ENCODE measurements around the gene ZNF764.

ZNF764 gene

GRCh38 chr16:30565526-30565925 lies 7.4 kb upstream of the ZNF764 start:
- H3K27ac Mint-ChIP-seq: peak overlapping the region; percentile 68
- peaks cover 2% of the 10 kb centered on the region for H3K36me3 Mint-ChIP-seq (ENCODE audit: low read depth)

DNA sequence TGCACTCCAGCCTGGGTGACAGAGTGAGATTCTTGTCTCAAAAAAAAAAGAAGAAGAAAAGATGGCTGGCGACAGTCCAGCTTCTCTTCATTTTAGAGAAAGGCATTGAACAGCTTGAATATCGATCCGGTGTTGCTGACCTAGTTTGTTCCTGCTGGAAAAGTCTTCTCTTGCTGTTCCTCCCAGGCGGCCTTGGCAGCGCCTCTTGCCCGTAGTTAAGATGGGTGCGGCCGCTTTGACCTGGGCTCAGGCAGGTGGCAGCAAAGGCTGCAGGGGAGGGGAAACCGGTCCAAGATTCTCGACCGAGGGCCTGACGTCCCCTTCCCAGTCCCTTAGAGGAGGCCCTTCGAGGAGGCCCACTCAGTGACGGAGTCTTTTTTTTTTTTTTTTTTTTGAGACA lies 3.8 kb upstream of the ZNF764 start:
- no peaks in the 10 kb centered on the region for H3K9me3 Mint-ChIP-seq
- no peaks in the 10 kb centered on the region for H3K27me3 Mint-ChIP-seq (ENCODE audit: low read depth)
- peak overlapping the region; percentile 79 for H3K4me3 Mint-ChIP-seq
- H3K4me1 Mint-ChIP-seq (ENCODE audit: low read depth): peaks cover 28% of the 10 kb centered on the region
- no peaks in the 10 kb centered on the region for H3K36me3 Mint-ChIP-seq (ENCODE audit: low read depth)
- H3K27ac Mint-ChIP-seq: peak overlapping the region; percentile 93

More at GRCh38 chr16:30565526-30565925, 7.4 kb upstream of the ZNF764 start:
- Mint-ChIP-seq H3K27me3 (ENCODE audit: low read depth) (no peaks in the 10 kb centered on the region), H3K4me1 (ENCODE audit: low read depth) (peaks cover 36% of the 10 kb centered on the region), H3K4me3 (no peak overlapping the region), H3K9me3 (no peaks in the 10 kb centered on the region)

DNA sequence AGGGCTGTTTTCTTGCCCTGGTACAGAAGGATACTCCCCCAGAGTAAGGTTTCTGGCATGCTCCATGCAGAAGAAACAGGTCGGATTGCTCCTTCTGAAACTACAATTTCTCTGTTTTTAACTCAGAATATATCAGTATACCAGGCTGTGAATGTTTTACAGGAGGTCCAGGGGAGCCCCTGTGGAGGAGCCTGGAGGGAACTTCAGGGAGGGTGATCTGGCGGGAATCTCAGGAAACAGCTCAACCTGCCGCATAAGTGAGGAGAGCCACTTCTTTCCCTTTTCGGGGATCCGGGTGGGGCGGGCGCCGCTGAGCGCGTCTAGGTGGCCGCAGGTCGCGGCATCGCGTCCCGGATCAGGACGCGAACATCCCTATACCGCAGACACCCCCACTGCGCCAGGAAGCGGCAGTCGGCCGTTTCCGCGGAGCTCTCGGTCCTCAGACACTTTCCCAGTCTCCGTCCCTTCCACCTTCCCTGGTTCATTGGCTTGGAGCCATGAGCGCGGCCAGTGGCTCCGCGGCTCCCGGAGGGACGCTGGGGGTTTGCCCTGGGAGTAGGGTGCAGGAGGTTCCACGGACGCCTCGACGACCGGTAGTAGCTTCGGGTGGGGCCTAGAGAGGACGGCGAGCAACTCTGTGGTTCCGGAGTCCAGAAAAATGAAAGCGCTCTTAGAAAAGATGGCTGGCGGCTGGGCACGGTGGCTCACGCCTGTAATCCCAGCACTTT lies 3.1 kb upstream of the ZNF764 start:
- peaks cover 25% of the 10 kb centered on the region for H3K4me1 Mint-ChIP-seq (ENCODE audit: low read depth)
- H3K36me3 Mint-ChIP-seq (ENCODE audit: low read depth): peaks cover 2% of the 10 kb centered on the region
- H3K4me3 Mint-ChIP-seq: peak overlapping the region; percentile 79
- no peaks in the 10 kb centered on the region for H3K9me3 Mint-ChIP-seq
- H3K27me3 Mint-ChIP-seq (ENCODE audit: low read depth): no peaks in the 10 kb centered on the region
- peak overlapping the region; percentile 93 for H3K27ac Mint-ChIP-seq

DNA sequence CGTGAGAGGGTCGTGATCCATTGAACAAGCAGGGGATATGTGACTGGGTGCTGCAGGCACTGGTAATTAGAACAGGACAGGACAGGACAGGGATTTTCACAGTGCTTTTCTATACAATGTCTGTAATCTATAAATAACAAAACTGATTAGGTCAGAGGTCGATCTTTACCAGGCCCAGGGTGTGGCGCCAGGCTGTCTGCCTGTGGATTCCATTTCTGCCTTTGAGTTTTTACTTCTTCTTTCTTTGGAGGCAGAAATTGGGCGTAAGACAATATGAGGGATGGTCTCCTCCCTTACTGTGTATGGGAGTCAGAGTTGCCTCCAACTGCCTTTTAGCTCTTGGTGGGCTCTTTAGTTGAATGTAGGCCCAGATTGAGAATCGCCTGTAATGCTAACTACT lies 1.5 kb upstream of the ZNF764 start:
- no peaks in the 10 kb centered on the region for H3K27me3 Mint-ChIP-seq (ENCODE audit: low read depth)
- H3K4me1 Mint-ChIP-seq (ENCODE audit: low read depth): peaks cover 25% of the 10 kb centered on the region
- peak overlapping the region; percentile 54 for H3K4me3 Mint-ChIP-seq
- no peaks in the 10 kb centered on the region for H3K9me3 Mint-ChIP-seq
- no peak overlapping the region for H3K27ac Mint-ChIP-seq
- peaks cover 8% of the 10 kb centered on the region for H3K36me3 Mint-ChIP-seq (ENCODE audit: low read depth)

DNA sequence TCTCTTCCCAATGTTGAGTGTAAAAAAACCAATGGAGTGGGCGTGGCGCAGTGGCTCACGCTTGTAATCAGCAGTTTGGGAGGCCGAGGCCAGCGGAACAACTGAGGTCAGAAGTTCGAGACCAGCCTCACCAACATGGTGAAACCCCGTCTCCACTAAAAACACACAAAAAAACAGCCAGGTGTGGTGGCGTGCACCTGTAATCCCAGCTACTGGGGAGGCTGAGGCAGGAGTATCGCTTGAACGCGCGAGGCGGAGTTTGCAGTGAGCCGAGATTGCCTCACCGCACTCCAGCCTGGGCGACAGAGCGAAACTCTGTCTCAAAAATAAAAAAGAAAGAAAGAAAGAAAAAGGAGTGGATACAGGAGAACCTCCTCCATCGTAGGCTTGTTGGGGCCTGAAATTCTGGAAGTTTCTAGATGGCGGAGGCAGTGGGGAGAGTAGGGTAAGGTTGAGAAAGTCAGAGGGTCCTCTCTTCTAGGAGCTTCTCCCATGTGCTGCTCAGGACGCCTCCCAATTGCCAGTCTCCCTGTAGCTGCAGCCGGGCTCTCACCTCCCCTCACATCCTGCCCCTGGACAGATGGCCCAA lies 709 bp upstream of the ZNF764 start:
- Mint-ChIP-seq H3K9me3 (no peaks in the 10 kb centered on the region), H3K4me3 (peak overlapping the region; percentile 79), H3K36me3 (ENCODE audit: low read depth) (peaks cover 13% of the 10 kb centered on the region), H3K27ac (peak overlapping the region; percentile 83), H3K4me1 (ENCODE audit: low read depth) (peaks cover 30% of the 10 kb centered on the region), H3K27me3 (ENCODE audit: low read depth) (no peaks in the 10 kb centered on the region)

- Mint-ChIP-seq H3K27me3 (ENCODE audit: low read depth) (no peaks in the 10 kb centered on the region), H3K9me3 (no peaks in the 10 kb centered on the region), H3K4me1 (ENCODE audit: low read depth) (peaks cover 43% of the 10 kb centered on the region), H3K27ac (peak overlapping the region; percentile 83), H3K36me3 (ENCODE audit: low read depth) (peaks cover 21% of the 10 kb centered on the region), H3K4me3 (peak overlapping the region; percentile 79)
Measured at GRCh38 chr16:30557707-30557956, 542 bp downstream of the ZNF764 start.

- Mint-ChIP-seq H3K27ac (peak overlapping the region; percentile 57), H3K4me1 (ENCODE audit: low read depth) (peaks cover 48% of the 10 kb centered on the region), H3K9me3 (no peaks in the 10 kb centered on the region), H3K4me3 (peak overlapping the region; percentile 78), H3K27me3 (ENCODE audit: low read depth) (no peaks in the 10 kb centered on the region), H3K36me3 (ENCODE audit: low read depth) (peaks cover 26% of the 10 kb centered on the region)
Measured at GRCh38 chr16:30556125-30556473, 2.1 kb downstream of the ZNF764 start.

DNA sequence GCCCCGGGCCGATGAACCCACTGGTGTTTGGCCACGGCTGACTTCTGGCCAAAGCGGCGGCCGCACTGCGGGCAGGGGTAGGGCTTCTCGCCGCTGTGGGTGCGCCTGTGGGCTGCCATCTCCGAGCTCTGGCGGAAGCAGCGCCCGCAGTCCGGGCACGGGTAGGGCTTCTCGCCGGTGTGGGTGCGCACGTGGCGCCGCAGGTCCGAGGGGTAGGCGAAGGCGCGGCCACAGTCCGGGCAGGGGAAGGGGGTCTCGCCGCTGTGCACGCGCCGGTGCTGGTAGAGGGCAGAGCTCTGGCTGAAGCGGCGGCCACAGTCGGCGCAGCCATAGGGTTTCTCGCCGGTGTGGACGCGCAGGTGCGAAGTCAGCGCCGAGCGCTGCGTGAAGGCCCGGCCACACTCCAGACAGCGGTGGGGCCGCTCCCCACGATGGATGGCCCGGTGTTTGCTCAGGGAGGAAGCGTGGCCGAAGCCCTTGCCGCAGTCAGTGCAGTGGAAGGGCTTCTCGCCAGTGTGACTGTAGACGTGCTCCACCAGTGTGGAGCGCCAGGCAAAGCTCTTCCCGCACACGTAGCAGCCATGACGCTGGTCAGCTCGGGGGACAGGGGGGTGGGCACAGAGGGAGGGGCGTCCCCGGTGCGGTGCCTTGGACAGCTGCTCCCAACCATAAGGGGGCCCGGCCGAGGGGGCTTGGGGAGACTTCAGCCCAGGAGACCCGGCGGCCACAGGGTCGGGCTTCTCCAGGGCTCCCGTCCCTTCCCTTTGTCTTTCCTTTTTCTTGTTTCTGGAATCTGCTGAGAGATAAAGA lies 2.7 kb downstream of the ZNF764 start:
- Mint-ChIP-seq H3K4me3 (peak overlapping the region; percentile 78), H3K4me1 (ENCODE audit: low read depth) (peaks cover 47% of the 10 kb centered on the region), H3K27me3 (ENCODE audit: low read depth) (no peaks in the 10 kb centered on the region), H3K9me3 (no peaks in the 10 kb centered on the region), H3K27ac (peak overlapping the region; percentile 57), H3K36me3 (ENCODE audit: low read depth) (peaks cover 26% of the 10 kb centered on the region)

DNA sequence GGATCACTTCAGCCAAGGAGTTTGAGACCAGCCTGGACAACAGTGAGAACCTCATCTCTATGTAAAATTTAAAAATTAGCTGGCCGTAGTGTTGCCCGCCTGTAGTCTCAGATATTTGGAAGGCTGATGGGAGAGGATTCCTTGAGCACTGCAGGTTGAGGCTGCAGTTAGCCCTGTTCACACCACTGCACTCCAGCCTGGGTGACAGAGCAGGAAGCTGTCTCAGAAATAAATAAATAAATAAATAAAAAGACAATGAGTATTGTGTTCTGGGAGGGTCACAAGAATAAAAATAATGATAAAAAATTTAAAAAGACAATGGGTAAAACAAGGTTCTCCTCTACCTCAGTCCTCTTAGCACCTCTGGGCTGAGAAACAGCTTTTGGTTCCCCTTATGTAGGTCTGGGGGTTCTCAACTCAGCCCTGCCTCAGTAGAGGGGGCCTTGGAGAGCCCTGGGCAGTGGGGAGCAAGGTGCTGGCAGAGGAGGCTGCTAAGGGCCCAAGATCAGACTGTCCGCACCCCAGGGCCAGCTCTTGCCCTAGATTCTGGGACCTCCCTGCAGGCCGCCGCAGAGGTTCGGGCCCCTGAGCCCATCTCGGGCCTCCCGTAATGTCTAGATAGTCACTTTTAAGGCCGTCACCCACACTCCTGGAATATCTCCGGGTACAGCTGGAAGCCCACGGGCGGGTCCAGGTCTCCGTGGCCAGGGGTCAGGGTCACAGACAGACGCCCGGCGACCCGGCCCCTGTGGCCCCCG lies 3.4 kb downstream of the ZNF764 start:
- H3K27me3 Mint-ChIP-seq (ENCODE audit: low read depth): no peaks in the 10 kb centered on the region
- H3K4me1 Mint-ChIP-seq (ENCODE audit: low read depth): peaks cover 47% of the 10 kb centered on the region
- H3K27ac Mint-ChIP-seq: peak overlapping the region; percentile 97
- H3K36me3 Mint-ChIP-seq (ENCODE audit: low read depth): peaks cover 26% of the 10 kb centered on the region
- H3K4me3 Mint-ChIP-seq: no peak overlapping the region
- no peaks in the 10 kb centered on the region for H3K9me3 Mint-ChIP-seq

- peaks cover 45% of the 10 kb centered on the region for H3K4me1 Mint-ChIP-seq (ENCODE audit: low read depth)
- no peaks in the 10 kb centered on the region for H3K27me3 Mint-ChIP-seq (ENCODE audit: low read depth)
- peaks cover 26% of the 10 kb centered on the region for H3K36me3 Mint-ChIP-seq (ENCODE audit: low read depth)
- no peaks in the 10 kb centered on the region for H3K9me3 Mint-ChIP-seq
- H3K4me3 Mint-ChIP-seq: peak overlapping the region; percentile 2
- H3K27ac Mint-ChIP-seq: peak overlapping the region; percentile 97
Measured at GRCh38 chr16:30553393-30553899, 4.7 kb downstream of the ZNF764 start.

GRCh38 chr16:30552956-30553355 lies 5.2 kb downstream of the ZNF764 start:
- Mint-ChIP-seq H3K4me1 (ENCODE audit: low read depth) (peaks cover 45% of the 10 kb centered on the region), H3K9me3 (no peaks in the 10 kb centered on the region), H3K27ac (peak overlapping the region; percentile 97), H3K27me3 (ENCODE audit: low read depth) (no peaks in the 10 kb centered on the region), H3K4me3 (no peak overlapping the region), H3K36me3 (ENCODE audit: low read depth) (peaks cover 26% of the 10 kb centered on the region)

- peak overlapping the region; percentile 97 for H3K27ac Mint-ChIP-seq
- H3K27me3 Mint-ChIP-seq (ENCODE audit: low read depth): no peaks in the 10 kb centered on the region
- H3K4me1 Mint-ChIP-seq (ENCODE audit: low read depth): peaks cover 45% of the 10 kb centered on the region
- H3K4me3 Mint-ChIP-seq: peak overlapping the region; percentile 63
- H3K9me3 Mint-ChIP-seq: no peaks in the 10 kb centered on the region
- H3K36me3 Mint-ChIP-seq (ENCODE audit: low read depth): peaks cover 26% of the 10 kb centered on the region
Measured at GRCh38 chr16:30551781-30552180, 6.4 kb downstream of the ZNF764 start.

GRCh38 chr16:30548416-30549253 lies 9.5 kb downstream of the ZNF764 start:
- H3K4me1 Mint-ChIP-seq (ENCODE audit: low read depth): peaks cover 38% of the 10 kb centered on the region
- no peak overlapping the region for H3K27ac Mint-ChIP-seq

DNA sequence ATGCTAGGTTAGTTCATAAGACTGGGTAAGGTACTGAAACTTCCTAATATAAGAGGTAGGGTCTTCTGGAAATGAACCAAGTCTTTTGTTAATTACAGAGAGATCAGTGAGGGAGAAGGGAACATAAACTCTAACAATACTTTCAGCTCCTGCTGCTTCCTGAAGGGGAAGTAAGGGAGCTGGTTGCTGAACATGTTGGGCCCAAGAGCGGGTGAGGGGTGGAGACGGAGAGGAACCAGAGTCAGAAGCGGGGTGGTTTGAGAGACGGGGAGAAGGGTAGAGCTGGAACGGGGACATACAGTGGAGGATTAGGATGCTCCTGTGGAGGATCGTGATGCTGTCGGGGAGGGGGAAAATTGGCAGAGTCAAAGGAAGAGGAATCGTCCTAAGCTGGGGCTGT lies 12.1 kb downstream of the ZNF764 start:
- Mint-ChIP-seq H3K9me3 (no peaks in the 10 kb centered on the region), H3K4me1 (ENCODE audit: low read depth) (peaks cover 16% of the 10 kb centered on the region), H3K27ac (peak overlapping the region; percentile 2), H3K36me3 (ENCODE audit: low read depth) (no peaks in the 10 kb centered on the region), H3K4me3 (no peak overlapping the region), H3K27me3 (ENCODE audit: low read depth) (no peaks in the 10 kb centered on the region)

More at GRCh38 chr16:30548416-30549253, 9.5 kb downstream of the ZNF764 start:
- Mint-ChIP-seq H3K27me3 (ENCODE audit: low read depth) (no peaks in the 10 kb centered on the region), H3K9me3 (no peaks in the 10 kb centered on the region), H3K4me3 (no peak overlapping the region), H3K36me3 (ENCODE audit: low read depth) (peaks cover 11% of the 10 kb centered on the region)

Measured in T-helper 1 cell treated with Interleukin-12 subunit alpha and Interleukin-12 subunit beta and Interleukin-4 antibody, amounts not matched to agents 30 μg/mL and 1 μg/mL, for 36 hours (primary cell).